ENCODE measurements around the gene MAGI1. TPM values are rescaled to one million over a fixed set of nuclear protein-coding genes. Genes with fewer than 3 reads are reported as not detected.

MAGI1 gene
- total RNA-seq, 3 donors from 2014 or later = 22.1 to 94.4 (median 70.5) TPM

DNA sequence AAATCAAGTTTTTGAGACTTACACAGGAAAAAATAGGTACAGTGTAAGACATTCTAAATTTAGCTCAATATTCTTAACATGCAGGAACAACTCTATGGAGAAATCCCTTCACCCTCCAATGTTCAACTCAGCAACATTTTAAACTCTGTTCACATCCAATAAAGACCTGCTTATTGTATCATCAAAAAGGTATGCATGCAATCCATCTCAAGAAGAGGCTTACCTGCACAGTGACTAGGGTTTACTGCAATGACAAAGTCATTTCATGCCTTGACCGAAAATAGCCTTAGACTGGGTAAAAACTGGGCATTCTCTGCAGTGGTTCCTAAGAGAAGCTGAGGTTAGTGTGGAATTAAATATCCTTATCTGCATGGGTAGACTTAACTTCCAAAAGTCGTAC lies 80.5 kb downstream of the MAGI1 start:
- Histone ChIP-seq H3K9me3 (no peaks in the 10 kb centered on the region), H3K4me3 (no peak overlapping the region), H3K4me1 (peaks cover 0 to 12% of the 10 kb centered on the region in 2 donors), H3K36me3 (no peaks in the 10 kb centered on the region), H3K27me3 (no peaks in the 10 kb centered on the region), H3K27ac (no peak overlapping the region)
- intact Hi-C loops (cut with DNase I; ENCODE audit: low total_unique reads) = no loop called here
- TF ChIP-seq, protein P1, sequence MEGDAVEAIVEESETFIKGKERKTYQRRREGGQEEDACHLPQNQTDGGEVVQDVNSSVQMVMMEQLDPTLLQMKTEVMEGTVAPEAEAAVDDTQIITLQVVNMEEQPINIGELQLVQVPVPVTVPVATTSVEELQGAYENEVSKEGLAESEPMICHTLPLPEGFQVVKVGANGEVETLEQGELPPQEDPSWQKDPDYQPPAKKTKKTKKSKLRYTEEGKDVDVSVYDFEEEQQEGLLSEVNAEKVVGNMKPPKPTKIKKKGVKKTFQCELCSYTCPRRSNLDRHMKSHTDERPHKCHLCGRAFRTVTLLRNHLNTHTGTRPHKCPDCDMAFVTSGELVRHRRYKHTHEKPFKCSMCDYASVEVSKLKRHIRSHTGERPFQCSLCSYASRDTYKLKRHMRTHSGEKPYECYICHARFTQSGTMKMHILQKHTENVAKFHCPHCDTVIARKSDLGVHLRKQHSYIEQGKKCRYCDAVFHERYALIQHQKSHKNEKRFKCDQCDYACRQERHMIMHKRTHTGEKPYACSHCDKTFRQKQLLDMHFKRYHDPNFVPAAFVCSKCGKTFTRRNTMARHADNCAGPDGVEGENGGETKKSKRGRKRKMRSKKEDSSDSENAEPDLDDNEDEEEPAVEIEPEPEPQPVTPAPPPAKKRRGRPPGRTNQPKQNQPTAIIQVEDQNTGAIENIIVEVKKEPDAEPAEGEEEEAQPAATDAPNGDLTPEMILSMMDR (IDR thresholded peaks at IDR 0.05) = no peak
- no peak for TF ChIP-seq POLR2AphosphoS5 (IDR thresholded peaks at IDR 0.05)
- TF ChIP-seq POLR2A (IDR thresholded peaks at IDR 0.05) = no peak
- DNase-seq (ENCODE audit: low spot score in 2 of 2) = no peak

GRCh38 chr3:65955792-65956477 lies 82.8 kb downstream of the MAGI1 start:
- intact Hi-C loops (cut with DNase I; ENCODE audit: low total_unique reads) = no loop called here
- H3K27me3 ChIP-seq = no peaks in the 10 kb centered on the region
- peaks cover 0 to 16% of the 10 kb centered on the region in 2 donors for H3K4me1 ChIP-seq
- TF ChIP-seq, protein P1 (IDR thresholded peaks at IDR 0.05) = no peak
- TF ChIP-seq POLR2A (IDR thresholded peaks at IDR 0.05) (no peak), POLR2AphosphoS5 (IDR thresholded peaks at IDR 0.05) (no peak)
- no peak for DNase-seq (ENCODE audit: low spot score in 2 of 2)
- no peaks in the 10 kb centered on the region for H3K9me3 ChIP-seq
- H3K4me3 ChIP-seq = no peak overlapping the region
- no peaks in the 10 kb centered on the region for H3K36me3 ChIP-seq
- H3K27ac ChIP-seq = peak overlapping the region in 1 of 2 donors; percentile 95

- no peaks in the 10 kb centered on the region for H3K9me3 ChIP-seq
- H3K36me3 ChIP-seq = no peaks in the 10 kb centered on the region
- H3K27ac ChIP-seq = peak overlapping the region; percentile 90 to 95
- intact Hi-C loops (cut with DNase I; ENCODE audit: low total_unique reads) = no loop called here
- peak overlapping the region in 2 of 3 donors; percentile 28 to 51 for H3K4me3 ChIP-seq
- no peaks in the 10 kb centered on the region for H3K27me3 ChIP-seq
- peaks cover 0 to 16% of the 10 kb centered on the region in 2 donors for H3K4me1 ChIP-seq
- TF ChIP-seq POLR2A (IDR thresholded peaks at IDR 0.05) (no peak), POLR2AphosphoS5 (IDR thresholded peaks at IDR 0.05) (no peak)
- TF ChIP-seq, protein P1 (IDR thresholded peaks at IDR 0.05) = no peak
- peak; percentile 54 to 56 for DNase-seq (ENCODE audit: low spot score in 2 of 2)
These were observed 84.6 kb downstream of the MAGI1 start for GRCh38 chr3:65953881-65954733.

DNA sequence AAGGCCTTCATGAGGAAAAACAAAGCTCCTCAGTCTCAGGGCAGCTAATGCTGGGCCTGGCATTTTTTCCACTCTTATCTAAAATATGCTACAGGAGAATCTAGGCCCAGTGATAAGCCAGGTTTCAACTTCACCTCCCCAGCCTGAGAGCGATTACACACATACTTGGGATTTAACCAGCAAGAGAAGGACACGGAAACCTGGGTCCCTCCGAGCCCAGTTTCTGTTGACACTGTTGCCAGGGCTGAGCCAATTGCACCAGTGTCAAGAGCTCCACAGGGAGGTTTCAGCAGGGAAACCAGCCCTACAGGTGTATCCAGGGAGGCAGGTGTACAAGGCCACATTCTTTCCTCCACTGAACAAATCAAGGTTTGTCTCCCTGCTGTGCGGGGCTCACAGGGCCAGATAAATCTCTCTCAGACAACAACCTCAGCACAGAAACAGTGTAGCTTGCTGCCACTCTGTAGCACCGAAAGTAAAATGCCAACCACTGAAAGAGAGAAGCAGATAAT lies 85.4 kb downstream of the MAGI1 start:
- Histone ChIP-seq H3K9me3 (no peaks in the 10 kb centered on the region), H3K27me3 (no peaks in the 10 kb centered on the region), H3K4me1 (peaks cover 0 to 16% of the 10 kb centered on the region in 2 donors), H3K36me3 (no peaks in the 10 kb centered on the region), H3K27ac (peak overlapping the region; percentile 90 to 95), H3K4me3 (peak overlapping the region in 1 of 3 donors; percentile 51)
- TF ChIP-seq POLR2AphosphoS5 (IDR thresholded peaks at IDR 0.05) = peak; percentile 29 to 84 (median 68)
- TF ChIP-seq POLR2A (IDR thresholded peaks at IDR 0.05) = peak; percentile 49
- TF ChIP-seq, protein P1 (IDR thresholded peaks at IDR 0.05) = peak in 1 of 3 donors; percentile 20
- peak; percentile 88 to 92 for DNase-seq (ENCODE audit: low spot score in 2 of 2)
- intact Hi-C loops (cut with DNase I; ENCODE audit: low total_unique reads) = no loop called here

Measured in breast epithelium (tissue), 4 donors.